ENCODE measurements around the gene RPL11. TPM values are rescaled to one million over a fixed set of nuclear protein-coding genes. Genes with fewer than 3 reads are reported as not detected.

The RPL11 gene
- total RNA-seq, 4 donors from 2014 or later, result 302 to 593 (median 504) TPM

DNA sequence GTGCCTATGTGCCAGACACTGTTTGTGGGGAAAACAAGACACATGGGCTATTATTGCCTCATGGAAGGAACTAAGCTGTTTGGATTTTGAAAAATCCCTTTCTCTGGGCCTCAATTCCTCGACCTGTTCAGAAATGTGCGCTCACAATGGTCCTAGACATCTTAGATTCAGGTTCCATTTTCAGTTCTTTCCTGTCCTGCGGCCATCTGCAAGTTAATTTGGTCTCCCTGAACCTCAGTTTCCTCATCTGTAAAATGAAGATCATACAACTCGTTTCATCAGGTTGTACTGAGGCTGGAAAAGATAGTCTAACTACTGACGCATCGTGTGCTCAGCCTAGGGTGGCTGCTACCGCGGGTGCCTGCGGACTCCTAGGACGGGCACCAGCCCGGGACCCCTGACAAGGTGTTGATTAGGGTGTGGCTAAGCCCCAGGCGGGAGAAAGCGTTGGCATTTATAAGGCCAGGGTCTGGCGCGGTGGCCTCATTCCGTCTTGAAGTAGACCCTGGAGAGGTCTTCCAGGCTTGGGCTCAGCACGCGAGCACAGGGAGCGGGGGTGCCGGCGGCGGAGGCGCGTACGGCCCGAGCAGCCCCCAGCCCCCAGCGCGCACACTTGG, 51.2 kb downstream of the RPL11 start:
- Histone ChIP-seq H3K4me3 (peak overlapping the region; percentile 85 to 97 (median 94)), H3K9me3 (no peaks in the 10 kb centered on the region), H3K27ac (peak overlapping the region; percentile 84 to 95 (median 92)), H3K27me3 (no peaks in the 10 kb centered on the region), H3K4me1 (peaks cover 32 to 33% of the 10 kb centered on the region in 2 donors), H3K36me3 (peaks cover 0 to 10% of the 10 kb centered on the region in 2 donors)
- peak; percentile 45 to 49 for ATAC-seq
- no peak for TF ChIP-seq POLR2A (IDR thresholded peaks at IDR 0.05)
- TF ChIP-seq, protein P1, sequence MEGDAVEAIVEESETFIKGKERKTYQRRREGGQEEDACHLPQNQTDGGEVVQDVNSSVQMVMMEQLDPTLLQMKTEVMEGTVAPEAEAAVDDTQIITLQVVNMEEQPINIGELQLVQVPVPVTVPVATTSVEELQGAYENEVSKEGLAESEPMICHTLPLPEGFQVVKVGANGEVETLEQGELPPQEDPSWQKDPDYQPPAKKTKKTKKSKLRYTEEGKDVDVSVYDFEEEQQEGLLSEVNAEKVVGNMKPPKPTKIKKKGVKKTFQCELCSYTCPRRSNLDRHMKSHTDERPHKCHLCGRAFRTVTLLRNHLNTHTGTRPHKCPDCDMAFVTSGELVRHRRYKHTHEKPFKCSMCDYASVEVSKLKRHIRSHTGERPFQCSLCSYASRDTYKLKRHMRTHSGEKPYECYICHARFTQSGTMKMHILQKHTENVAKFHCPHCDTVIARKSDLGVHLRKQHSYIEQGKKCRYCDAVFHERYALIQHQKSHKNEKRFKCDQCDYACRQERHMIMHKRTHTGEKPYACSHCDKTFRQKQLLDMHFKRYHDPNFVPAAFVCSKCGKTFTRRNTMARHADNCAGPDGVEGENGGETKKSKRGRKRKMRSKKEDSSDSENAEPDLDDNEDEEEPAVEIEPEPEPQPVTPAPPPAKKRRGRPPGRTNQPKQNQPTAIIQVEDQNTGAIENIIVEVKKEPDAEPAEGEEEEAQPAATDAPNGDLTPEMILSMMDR (IDR thresholded peaks at IDR 0.05 in 4 of 5, conservative IDR thresholded peaks at IDR 0.05 in 1 of 5), result no peak
- in situ Hi-C loops (cut with MboI; ENCODE audit: low sequenced_read_pairs in 4 of 4) (loop anchor here in 1 of 4 donors (5.0 kb wide), 1 partner anchor 50 kb away; the partner anchor contains the start of gene RPL11), intact Hi-C loops (cut with DNase I; ENCODE audit: low total_unique reads) (loop anchor here (1.0 kb wide), 1 partner anchor 51 kb away; the partner anchor contains the start of gene RPL11)
- DNase-seq, result no peak

DNA sequence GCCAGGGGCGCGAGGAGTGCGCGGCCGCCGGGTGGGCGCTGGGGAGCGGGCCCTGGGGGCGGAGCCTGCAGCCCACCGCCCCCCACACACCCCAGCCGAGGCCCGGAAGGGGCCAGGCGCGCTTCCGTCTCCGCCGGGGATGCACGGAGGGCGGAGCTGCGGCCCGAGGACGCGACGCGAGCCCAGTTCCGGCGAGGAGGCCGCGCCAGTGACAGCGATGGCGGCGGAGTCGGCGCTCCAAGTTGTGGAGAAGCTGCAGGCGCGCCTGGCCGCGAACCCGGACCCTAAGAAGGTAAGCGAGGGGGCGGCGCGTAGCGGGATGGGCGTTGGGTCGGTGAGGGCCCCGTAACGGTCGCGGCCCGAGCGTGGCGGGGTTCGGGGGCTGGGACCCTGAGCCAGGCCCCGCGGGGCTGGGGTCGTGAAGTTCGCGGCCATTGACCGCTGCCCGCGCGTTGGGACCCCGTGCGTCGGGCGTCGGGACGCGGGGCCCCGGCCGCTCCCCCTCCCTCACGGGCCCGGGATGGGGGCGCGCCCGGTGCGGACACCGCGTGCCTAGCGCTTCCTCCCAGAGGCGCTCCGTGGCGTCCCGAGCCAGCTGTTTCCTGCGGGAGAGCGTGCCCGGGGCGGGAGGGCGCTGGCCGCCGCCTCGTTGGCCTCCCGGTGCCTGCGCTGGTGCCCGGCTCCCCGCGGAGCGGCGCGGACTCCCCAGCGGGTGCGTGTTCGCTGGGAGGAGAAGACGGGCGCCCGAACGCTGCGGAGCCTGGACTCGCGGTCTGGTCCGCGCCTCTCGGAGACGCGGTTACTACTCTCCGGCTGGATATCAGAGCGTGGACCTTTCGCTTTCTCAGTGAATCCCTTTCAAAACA, 51.9 kb downstream of the RPL11 start, which contains the start of gene ELOA:
Gene ELOA (plus strand): TSS at position 185 of the 866 bp plus-strand sequence. CDS start 33 bp downstream, at position 218.
- DNase-seq, result peak; percentile 36 to 59
- in situ Hi-C loops (cut with MboI; ENCODE audit: low sequenced_read_pairs in 4 of 4) (loop anchor here in 1 of 4 donors (5.0 kb wide), 1 partner anchor 51 kb away; the partner anchor contains the start of gene RPL11), intact Hi-C loops (cut with DNase I; ENCODE audit: low total_unique reads) (loop anchor here (1.0 kb wide), 2 partner anchors 35 to 52 kb away; partner anchors contain the start of genes PITHD1 and RPL11)
- TF ChIP-seq, protein P1 (IDR thresholded peaks at IDR 0.05 in 4 of 5, conservative IDR thresholded peaks at IDR 0.05 in 1 of 5), result no peak
- TF ChIP-seq POLR2A (IDR thresholded peaks at IDR 0.05), result peak; percentile 53 to 70
- Histone ChIP-seq H3K4me1 (peaks cover 34 to 36% of the 10 kb centered on the region in 2 donors), H3K27me3 (no peaks in the 10 kb centered on the region), H3K36me3 (peaks cover 0 to 10% of the 10 kb centered on the region in 2 donors), H3K4me3 (peak within 1 kb of the TSS; percentile 85 to 97 (median 94)), H3K9me3 (no peaks in the 10 kb centered on the region), H3K27ac (peak within 1 kb of the TSS; percentile 84 to 95 (median 92))
- peak; percentile 87 to 89 for ATAC-seq

DNA sequence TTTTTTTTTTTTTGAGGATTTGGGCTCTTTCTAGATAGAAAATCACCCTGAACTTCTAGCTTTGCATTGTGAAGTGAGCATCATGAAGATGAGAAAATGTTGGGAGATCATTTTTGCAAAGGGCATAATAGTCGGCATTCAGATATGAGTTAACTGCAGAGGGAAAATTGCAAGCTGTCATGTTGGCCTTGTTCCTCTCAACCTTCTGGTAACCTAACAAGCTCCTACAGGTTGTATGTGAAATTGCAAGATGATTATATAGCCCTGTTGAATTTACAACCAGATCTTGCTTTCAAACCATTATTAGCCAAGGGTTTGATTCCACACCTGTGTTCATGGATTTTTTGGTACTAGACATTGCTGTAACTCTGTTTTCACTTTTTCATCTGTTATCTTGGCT, 53.9 kb downstream of the RPL11 start:
- peaks cover 34 to 37% of the 10 kb centered on the region in 2 donors for H3K4me1 ChIP-seq
- H3K36me3 ChIP-seq, result peaks cover 0 to 24% of the 10 kb centered on the region in 2 donors
- H3K27ac ChIP-seq, result no peak overlapping the region
- in situ Hi-C loops (cut with MboI; ENCODE audit: low sequenced_read_pairs in 4 of 4) (no loop called here), intact Hi-C loops (cut with DNase I; ENCODE audit: low total_unique reads) (no loop called here)
- ATAC-seq (no peak), DNase-seq (no peak)
- no peaks in the 10 kb centered on the region for H3K9me3 ChIP-seq
- TF ChIP-seq, protein P1 (IDR thresholded peaks at IDR 0.05 in 4 of 5, conservative IDR thresholded peaks at IDR 0.05 in 1 of 5), result peak in 2 of 5 experiments; percentile 13 to 19
- no peak for TF ChIP-seq POLR2A (IDR thresholded peaks at IDR 0.05)
- H3K27me3 ChIP-seq, result no peaks in the 10 kb centered on the region
- no peak overlapping the region for H3K4me3 ChIP-seq

Other genes starting within 250 kb of the RPL11 start
- gene ASAP3, start 207.6 kb upstream of the RPL11 start, total RNA-seq, result 100 to 1,000 TPM in 2 of 4 donors, 10 to 100 TPM in 2; 55.5 to 129 (median 93.2) TPM
- under 1 TPM in 1 of 4 donors, not detected in 3; 0.40 TPM for gene E2F2, start 160.6 kb upstream of the RPL11 start, total RNA-seq
- 100 to 1,000 TPM in 1 of 4 donors, 10 to 100 TPM in 3; 67.9 to 124 (median 83.0) TPM for gene ID3, start 132.3 kb upstream of the RPL11 start, total RNA-seq
- 10 to 100 TPM; 44.7 to 73.0 (median 59.0) TPM for gene ELOA, start 51.7 kb downstream of the RPL11 start, total RNA-seq
- gene PITHD1, start 86.6 kb downstream of the RPL11 start, total RNA-seq, result 100 to 1,000 TPM in 1 of 4 donors, 10 to 100 TPM in 3; 79.9 to 104 (median 90.3) TPM
- gene LYPLA2, start 99.3 kb downstream of the RPL11 start, total RNA-seq, result 10 to 100 TPM; 35.3 to 40.9 (median 36.7) TPM
- gene GALE, start 108.9 kb downstream of the RPL11 start, total RNA-seq, result 1 to 10 TPM; 2.9 to 5.7 (median 4.1) TPM
- gene HMGCL, start 133.6 kb downstream of the RPL11 start, total RNA-seq, result 10 to 100 TPM; 19.1 to 30.0 (median 29.5) TPM
- 10 to 100 TPM in 3 of 4 donors, 1 to 10 TPM in 1; 8.1 to 15.4 (median 12.4) TPM for gene FUCA1, start 176.5 kb downstream of the RPL11 start, total RNA-seq
- not detected for gene CNR2, start 221.6 kb downstream of the RPL11 start, total RNA-seq

Measured in gastrocnemius medialis (tissue), 4 donors.